GM19043 (cell line): ENCODE results near the gene UST.
"Not testable (repeated sequence)": the region's sequence is repeated elsewhere in the genome, so short reads cannot be mapped to it uniquely, and the experiment has no call there.

ENCODE experiments used
- ATAC-seq: cut with Tn5 transposase; IDR thresholded peaks from one replicate; pipeline ENCODE4 v1.9.1; 2021; ENCODE audit warnings: low read depth; ENCODE audit not compliant: unreplicated experiment

Gene UST

GRCh38 chr6:148764259-148765020 is 17.6 kb downstream of the UST start:
- ATAC-seq, result not testable (repeated sequence)

DNA sequence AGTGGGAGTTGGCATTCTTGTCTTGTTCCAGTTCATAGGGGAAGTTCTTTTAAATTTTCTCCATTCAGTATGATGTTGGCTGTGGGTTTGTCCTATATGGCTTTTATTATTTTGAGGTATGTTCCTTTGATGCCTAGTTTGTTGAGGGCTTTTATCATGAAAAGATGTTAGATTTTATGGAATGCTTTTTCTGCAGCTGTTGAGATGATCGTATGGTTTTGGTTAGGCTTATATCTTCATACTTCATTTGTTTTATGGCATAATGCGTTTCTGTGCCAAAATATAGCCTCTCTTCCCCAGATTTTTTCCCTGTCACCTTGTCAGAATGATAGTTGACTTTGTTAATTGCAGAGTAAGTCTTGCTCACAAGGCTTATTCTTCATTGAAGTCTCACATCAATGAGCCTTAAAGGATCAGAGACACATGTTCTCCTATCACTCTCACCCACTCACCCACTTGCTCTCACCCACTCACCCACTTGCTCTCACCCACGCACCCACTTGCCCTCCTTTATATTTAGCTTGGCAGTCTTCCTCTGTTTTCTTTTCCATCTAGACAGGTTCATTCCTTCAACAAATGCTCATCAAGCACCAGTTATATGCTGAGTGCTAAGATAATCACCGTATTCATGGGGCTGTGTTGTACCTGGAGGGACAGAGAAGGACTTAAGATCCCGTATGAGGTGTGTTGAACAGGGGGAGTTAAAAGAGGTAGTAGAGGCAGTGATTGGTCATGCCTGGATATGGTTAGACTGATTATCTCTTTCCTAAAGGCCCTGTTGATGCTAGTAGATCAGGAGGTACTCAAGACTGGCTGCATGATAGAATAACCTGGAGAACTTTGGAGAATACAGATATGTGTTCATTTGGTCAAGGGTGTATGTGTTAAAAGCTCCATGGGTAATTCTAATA is 19.3 kb downstream of the UST start:
- no peak for ATAC-seq

DNA sequence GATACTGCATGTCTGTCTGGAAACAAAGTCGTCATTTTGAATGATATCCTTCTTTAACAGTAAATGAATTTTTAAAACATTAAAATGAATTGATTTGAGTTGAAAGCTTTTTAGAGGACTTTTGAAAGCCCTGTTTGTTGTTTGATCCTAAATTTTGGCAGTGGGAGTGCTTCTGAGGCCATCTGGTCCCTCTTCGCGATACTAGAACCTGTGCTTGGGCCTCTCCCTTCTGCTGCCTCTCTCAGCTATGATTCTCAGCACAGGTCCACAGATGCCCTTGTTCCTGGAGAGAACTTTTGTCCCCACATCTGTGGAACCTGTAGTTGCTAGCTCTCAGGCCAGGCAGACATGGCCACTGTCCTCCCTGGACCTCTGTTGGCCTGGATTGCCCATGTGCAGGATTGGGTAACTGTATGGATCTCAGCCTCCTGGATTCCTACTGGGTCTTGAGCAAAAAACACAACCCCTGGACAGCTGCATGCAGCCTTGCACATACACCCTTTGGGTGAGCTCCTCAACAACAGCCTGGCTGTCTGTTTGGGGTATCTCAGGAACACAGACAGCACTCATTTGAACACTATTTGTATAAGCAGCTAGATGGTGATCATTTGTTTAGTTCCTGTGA is 21.9 kb downstream of the UST start:
- no peak for ATAC-seq

GRCh38 chr6:148769304-148769968 is 22.6 kb downstream of the UST start:
- no peak for ATAC-seq

DNA sequence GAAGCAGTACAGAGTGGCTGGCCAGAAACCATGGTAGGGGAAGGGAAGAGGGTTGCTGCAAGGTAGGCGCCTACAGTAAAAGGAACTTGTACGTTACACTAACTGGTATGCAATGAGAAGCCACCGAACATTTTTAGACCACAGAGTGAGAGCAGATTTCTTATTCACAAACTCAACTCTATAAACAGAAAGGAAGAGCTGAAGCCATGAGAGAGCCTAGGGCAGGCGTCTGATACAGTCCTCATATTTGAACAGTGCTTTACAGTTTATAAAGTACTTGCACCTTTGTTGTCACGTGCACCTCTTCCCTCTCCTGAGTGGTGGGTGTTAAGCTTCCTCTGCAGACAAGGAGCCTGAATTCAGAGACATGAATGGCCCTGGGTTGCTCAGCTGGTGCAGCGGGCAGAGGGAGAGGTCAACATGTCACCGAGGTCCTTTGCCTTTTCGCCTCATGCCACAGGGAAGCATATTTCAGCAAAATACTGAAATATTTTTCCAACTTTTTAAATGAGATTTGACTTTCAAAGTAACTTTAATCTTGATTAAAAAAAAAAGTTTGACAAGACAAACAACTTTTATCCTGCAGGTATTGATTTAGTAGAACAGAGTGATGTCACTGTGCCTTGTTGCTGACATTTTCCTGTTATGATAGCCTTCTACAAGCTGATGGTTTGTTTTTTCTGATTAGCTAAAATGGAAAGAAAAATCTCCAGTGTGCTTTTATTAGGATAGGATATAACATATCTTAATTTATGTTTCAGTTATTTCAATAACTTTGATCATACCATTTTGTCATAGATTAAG is 23.8 kb downstream of the UST start:
- ATAC-seq, result no peak

GRCh38 chr6:148771212-148771601 is 24.4 kb downstream of the UST start:
- no peak for ATAC-seq

DNA sequence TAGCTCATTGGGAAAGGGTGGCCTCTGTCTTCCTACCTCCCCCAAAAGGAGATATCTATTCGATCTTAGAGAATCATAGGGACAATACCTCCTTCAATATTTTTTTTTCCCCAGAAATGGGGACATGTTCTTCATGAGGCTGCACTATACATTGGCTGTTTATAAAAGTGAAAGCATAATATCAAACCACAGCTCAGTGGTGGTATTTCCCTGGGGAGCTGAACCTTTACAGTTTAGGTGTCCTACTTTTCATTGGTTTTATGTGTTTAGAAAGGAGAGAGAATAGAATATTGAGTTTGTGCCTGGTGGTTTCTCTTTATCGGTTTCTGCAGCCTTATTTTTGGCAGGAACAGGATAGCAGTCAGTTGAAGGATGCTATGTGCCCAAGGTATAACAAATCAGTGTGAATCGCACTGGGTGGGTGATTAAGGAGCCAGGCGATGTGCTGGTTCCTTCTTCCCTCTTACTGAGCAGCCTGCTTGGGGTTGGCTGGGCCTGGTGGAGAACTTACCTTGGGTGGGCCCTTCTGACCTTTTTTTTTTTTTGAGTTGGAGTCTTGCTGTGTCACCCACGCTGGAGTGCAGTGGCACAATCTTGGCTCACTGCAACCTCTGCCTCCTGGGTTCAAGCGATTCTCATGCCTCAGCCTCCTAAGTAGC is 25.2 kb downstream of the UST start:
- ATAC-seq, result no peak

DNA sequence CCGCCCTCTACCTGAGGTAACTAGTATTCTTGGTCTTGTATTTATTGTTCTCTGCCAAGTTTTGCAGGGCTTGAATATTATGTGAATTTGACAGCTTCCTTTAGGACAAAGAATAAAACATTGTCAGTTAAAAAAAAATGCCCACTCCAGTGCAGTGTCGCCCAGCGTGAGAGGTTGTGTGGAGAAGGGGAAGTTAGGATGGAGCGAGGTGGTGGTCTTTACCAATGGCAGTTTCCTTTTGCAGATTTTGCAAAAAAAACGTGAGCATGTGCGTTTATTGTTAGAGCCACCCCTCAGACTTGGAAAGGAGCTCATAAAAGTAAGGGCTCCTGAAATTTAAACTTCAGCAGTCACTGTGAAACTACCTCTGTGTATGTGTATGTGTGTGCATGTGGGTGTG is 28.3 kb downstream of the UST start:
- no peak for ATAC-seq

DNA sequence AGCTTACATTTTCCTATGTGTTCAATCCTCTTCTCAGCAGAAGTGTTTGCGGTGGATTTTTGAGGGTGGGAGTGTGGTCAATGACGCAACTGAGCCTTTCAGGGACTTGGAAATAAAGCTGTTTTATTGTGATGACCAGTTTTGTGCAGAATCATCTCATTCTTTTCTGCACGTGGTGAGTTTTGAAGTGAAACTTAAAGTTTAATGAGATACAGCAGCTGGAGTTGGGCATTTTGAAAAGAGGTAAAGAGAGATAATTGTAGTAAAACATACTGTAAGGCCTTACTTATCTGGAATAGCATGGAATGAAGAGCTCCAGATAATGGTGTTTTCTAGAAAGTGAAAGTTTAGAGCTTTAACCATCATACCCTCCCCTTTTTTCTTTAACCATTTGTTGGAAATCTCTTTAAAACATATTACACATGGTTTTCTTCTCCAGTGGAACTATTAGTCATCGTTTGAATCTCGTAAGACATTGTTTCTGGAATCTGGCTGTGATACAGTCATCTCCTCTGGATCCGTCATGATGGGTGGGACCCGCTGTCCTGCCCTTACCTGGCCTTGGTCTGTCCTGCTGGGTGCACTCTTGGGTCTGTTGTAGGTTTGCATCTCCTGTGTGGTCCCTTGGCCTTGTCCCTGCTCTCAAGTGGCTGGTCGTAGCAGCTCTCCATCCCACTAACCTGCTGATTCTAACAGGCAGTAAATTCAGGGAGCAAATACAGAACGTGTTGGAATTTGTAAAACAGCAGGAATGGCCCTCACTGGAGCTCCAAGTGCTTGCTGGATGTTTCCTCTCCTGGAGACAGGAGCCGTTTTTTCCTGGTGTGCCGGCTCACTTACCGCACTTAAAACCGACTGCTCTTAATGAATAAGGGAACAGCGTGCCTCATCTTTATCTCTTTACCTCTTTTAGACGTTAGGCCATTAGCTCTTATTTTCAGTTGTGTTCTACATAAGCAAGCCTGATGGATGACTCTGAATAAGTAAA is 29.8 kb downstream of the UST start:
- ATAC-seq, result no peak

- no peak for ATAC-seq
Measured at GRCh38 chr6:148779142-148779562, 32.3 kb downstream of the UST start.

DNA sequence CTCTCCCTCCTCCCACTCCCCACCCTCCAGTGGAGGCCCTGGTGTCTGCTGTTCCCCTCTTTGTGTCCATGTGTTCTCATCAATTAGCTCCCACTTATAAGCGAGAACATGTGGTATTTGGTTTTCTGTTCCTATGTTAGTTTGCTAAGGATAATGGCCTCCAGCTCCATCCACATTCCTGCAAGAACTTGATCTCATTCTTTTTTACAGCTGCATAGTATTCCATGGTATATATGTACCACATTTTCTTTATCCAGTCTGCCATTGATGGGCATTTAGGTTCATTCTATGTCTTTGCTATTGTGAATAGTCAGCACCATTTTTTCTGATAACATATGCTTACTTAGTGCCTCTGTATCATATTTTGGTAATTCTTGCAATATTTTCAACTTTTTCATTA is 33.6 kb downstream of the UST start:
- ATAC-seq, result not testable (repeated sequence)

- peak; percentile 91 for ATAC-seq
Measured at GRCh38 chr6:148780918-148781436, 34.1 kb downstream of the UST start.

- no peak for ATAC-seq
Measured at GRCh38 chr6:148789948-148790347, 43.1 kb downstream of the UST start.

- ATAC-seq, result no peak
Measured at GRCh38 chr6:148790404-148790803, 43.6 kb downstream of the UST start.

- no peak for ATAC-seq
Measured at GRCh38 chr6:148790817-148791216, 44.0 kb downstream of the UST start.

DNA sequence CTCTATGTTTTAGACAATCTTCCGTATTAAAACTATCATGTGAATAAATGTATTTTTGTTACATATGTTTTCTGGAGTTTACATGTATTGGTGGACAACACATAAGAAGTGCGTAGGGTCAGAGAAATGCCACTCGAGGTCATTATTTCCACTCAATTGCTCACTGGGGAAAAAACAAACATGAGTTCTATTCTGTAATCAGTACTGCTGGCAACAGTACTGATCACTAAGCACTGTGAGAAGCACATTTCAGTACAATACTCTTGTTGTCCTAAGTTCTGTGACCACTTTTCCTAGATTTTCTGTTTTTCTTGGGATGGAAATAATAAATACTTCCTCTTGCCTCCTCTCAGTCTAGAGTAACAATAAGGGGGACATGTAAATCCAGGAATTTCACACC is 44.5 kb downstream of the UST start:
- ATAC-seq, result no peak

GRCh38 chr6:148793721-148794120 is 46.9 kb downstream of the UST start:
- no peak for ATAC-seq

DNA sequence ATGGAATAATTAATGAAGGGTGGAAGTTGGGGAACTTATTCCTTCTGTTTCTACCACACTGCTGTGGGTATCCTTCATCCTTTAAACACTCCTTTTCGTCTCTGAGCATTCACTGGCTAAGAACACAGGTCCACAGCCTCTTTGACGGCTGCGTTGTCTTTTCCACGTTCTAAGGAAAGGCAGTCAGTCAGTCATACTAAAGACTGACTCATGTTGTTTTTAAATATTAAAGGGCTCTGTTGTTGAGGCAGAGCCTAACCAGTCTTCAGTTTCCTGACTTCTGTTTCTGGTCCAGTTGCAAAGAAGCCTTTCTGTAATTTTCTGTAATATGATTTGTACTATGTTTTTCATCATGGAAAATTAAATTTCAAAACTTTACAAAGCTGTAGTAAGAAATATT is 48.0 kb downstream of the UST start:
- no peak for ATAC-seq
